MM.1S (cell line): ENCODE measurements around the gene S100A11.

Experiments used
- DNase-seq: peaks from one replicate; pipeline ENCODE4 v3.0.0-alpha.2; 2015
- H2AFZ ChIP-seq: fragments of 300-600 bp; sonication (generic); 2 replicates; pipeline ENCODE4 v1.6.0; 2016; ENCODE audit warnings: antibody characterized with exemption, low read length
- H3F3A ChIP-seq: fragments of 300-600 bp; sonication (generic); 2 replicates; pipeline ENCODE4 v1.6.1; 2016; ENCODE audit warnings: mild to moderate bottlenecking, antibody characterized with exemption, low read length, moderate library complexity, mixed read lengths; ENCODE audit not compliant: insufficient read depth
- H3K27ac ChIP-seq: fragments of 300-600 bp; sonication (generic); 2 replicates; pipeline ENCODE4 v1.5.1; 2016; ENCODE audit warnings: mild to moderate bottlenecking, low read length
- H3K27me3 ChIP-seq: fragments of 300-600 bp; sonication (generic); replicated peaks from 2 replicates; pipeline ENCODE4 v1.6.0; 2016; ENCODE audit warnings: low read length; ENCODE audit not compliant: insufficient read depth
- H3K36me3 ChIP-seq: fragments of 300-600 bp; sonication (generic); replicated peaks from 2 replicates; pipeline ENCODE4 v1.6.1; 2016; ENCODE audit warnings: mild to moderate bottlenecking, low read length, mixed read lengths; ENCODE audit not compliant: insufficient read depth
- H3K4me1 ChIP-seq: fragments of 300-600 bp; sonication (generic); 2 replicates; pipeline ENCODE4 v1.6.1; 2016; ENCODE audit warnings: low read length, mixed read lengths
- H3K4me2 ChIP-seq: fragments of 300-600 bp; sonication (generic); 2 replicates; pipeline ENCODE4 v1.6.0; 2016; ENCODE audit warnings: low read depth, low read length
- H3K4me3 ChIP-seq: fragments of 300-600 bp; sonication (generic); 2 replicates; pipeline ENCODE4 v1.5.1; 2016; ENCODE audit warnings: low read length, mixed read lengths
- H3K79me2 ChIP-seq: fragments of 300-600 bp; sonication (generic); 2 replicates; pipeline ENCODE4 v1.6.1; 2016; ENCODE audit warnings: mixed run types, low read length, mixed read lengths
- H3K9ac ChIP-seq: fragments of 300-600 bp; sonication (generic); 2 replicates; pipeline ENCODE4 v1.6.1; 2016; ENCODE audit warnings: low read length, mixed read lengths
- H3K9me2 ChIP-seq: fragments of 300-600 bp; sonication (generic); replicated peaks from 2 replicates; pipeline ENCODE4 v1.6.1; 2016; ENCODE audit warnings: mild to moderate bottlenecking, low read length, mixed read lengths; ENCODE audit not compliant: insufficient read depth
- H3K9me3 ChIP-seq: fragments of 300-600 bp; sonication (generic); replicated peaks from 2 replicates; pipeline ENCODE4 v1.6.1; 2016; ENCODE audit warnings: mild to moderate bottlenecking, low read length, mixed read lengths; ENCODE audit not compliant: insufficient read depth
- H4K20me1 ChIP-seq: fragments of 300-600 bp; sonication (generic); 2 replicates; pipeline ENCODE4 v1.6.1; 2016; ENCODE audit warnings: mild to moderate bottlenecking, low read length, moderate library complexity, mixed read lengths; ENCODE audit not compliant: insufficient read depth
- EZH2 ChIP-seq: fragments of 300-600 bp; sonication (generic); optimal IDR thresholded peaks from 2 replicates; pipeline ENCODE3; 2017; ENCODE audit warnings: low read depth, mild to moderate bottlenecking, antibody characterized with exemption, low read length, mixed read lengths
- EZH2phosphoT487 ChIP-seq: fragments of 300-600 bp; sonication (generic); IDR thresholded peaks from 2 replicates; pipeline ENCODE4 v1.6.1; 2018; ENCODE audit warnings: antibody characterized with exemption, low read length
- TF ChIP-seq, protein P1 (sequence below): fragments of 300-600 bp; sonication (generic); IDR thresholded peaks from 2 replicates; pipeline ENCODE4 v1.5.1; 2016; ENCODE audit warnings: antibody characterized with exemption, low read length, mixed read lengths

S100A11 gene

DNA sequence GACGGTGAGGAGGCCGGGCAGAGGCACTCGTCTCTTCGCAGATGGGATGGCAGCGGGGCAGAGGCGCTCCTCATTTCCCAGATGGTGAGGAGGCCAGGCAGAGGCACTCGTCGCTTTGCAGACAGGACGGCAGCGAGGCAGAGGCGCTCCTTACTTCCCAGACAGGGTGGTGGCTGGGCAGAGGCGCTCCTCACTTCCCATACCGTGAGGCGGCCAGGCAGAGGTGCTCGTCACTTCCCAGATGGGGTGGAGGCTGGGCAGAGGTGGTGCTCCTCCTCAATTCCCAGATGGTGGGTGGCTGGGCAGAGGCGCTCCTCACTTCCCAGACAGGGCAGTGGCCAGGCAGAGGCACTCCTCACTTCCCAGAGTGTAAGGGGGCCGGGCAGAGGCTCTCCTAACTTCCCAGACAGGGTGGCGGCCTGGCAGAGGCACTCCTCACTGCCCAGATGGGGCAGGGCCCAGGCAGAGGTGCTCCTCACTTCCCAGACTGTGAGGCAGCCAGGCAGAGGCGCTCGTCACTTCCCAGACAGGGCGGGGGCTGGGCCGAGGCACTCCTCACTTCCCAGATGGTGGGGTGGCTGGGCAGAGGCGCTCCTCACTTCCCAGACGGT, 42.1 kb upstream of the S100A11 start:
- no peaks in the 10 kb centered on the region for H4K20me1 ChIP-seq
- no peak overlapping the region for H3K4me3 ChIP-seq
- no peaks in the 10 kb centered on the region for H3F3A ChIP-seq
- no peak overlapping the region for H3K27ac ChIP-seq
- H3K4me2 ChIP-seq = no peak overlapping the region
- no peak for DNase-seq
- no peak for TF ChIP-seq EZH2
- no peak for TF ChIP-seq EZH2phosphoT487
- TF ChIP-seq, protein P1, sequence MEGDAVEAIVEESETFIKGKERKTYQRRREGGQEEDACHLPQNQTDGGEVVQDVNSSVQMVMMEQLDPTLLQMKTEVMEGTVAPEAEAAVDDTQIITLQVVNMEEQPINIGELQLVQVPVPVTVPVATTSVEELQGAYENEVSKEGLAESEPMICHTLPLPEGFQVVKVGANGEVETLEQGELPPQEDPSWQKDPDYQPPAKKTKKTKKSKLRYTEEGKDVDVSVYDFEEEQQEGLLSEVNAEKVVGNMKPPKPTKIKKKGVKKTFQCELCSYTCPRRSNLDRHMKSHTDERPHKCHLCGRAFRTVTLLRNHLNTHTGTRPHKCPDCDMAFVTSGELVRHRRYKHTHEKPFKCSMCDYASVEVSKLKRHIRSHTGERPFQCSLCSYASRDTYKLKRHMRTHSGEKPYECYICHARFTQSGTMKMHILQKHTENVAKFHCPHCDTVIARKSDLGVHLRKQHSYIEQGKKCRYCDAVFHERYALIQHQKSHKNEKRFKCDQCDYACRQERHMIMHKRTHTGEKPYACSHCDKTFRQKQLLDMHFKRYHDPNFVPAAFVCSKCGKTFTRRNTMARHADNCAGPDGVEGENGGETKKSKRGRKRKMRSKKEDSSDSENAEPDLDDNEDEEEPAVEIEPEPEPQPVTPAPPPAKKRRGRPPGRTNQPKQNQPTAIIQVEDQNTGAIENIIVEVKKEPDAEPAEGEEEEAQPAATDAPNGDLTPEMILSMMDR = no peak
- H2AFZ ChIP-seq = no peak overlapping the region
- no peaks in the 10 kb centered on the region for H3K27me3 ChIP-seq
- H3K9me2 ChIP-seq = no peaks in the 10 kb centered on the region
- H3K9ac ChIP-seq = no peak overlapping the region
- H3K79me2 ChIP-seq = no peaks in the 10 kb centered on the region
- H3K36me3 ChIP-seq = no peaks in the 10 kb centered on the region
- H3K9me3 ChIP-seq = no peaks in the 10 kb centered on the region
- no peaks in the 10 kb centered on the region for H3K4me1 ChIP-seq

DNA sequence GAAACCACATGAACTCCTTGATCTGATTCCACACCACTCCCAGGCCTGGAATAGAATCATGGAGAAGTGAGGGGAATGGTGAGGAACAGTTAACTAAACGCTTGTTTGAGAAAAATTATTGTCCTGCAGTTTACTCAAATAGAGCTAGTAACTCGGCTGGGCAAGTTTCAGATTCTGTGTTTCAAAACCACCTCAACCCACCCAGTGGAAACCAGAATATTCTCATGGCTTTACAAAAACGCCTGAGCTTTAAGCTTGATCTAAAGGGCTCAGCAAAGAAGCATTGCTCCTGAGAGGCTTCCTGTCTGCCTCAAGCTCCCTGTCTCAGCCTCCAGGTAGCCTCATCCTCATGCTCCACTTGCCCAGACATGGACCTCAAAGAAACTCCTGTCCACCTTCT, 35.5 kb upstream of the S100A11 start:
- no peaks in the 10 kb centered on the region for H3F3A ChIP-seq
- DNase-seq = no peak
- no peaks in the 10 kb centered on the region for H3K79me2 ChIP-seq
- H2AFZ ChIP-seq = no peak overlapping the region
- no peaks in the 10 kb centered on the region for H3K36me3 ChIP-seq
- H3K27ac ChIP-seq = no peak overlapping the region
- no peaks in the 10 kb centered on the region for H3K9me2 ChIP-seq
- no peaks in the 10 kb centered on the region for H4K20me1 ChIP-seq
- no peaks in the 10 kb centered on the region for H3K4me1 ChIP-seq
- H3K27me3 ChIP-seq = no peaks in the 10 kb centered on the region
- TF ChIP-seq, protein P1 = no peak
- TF ChIP-seq EZH2 (no peak), EZH2phosphoT487 (no peak)
- H3K4me3 ChIP-seq = no peak overlapping the region
- H3K9ac ChIP-seq = no peak overlapping the region
- H3K9me3 ChIP-seq = no peaks in the 10 kb centered on the region
- H3K4me2 ChIP-seq = no peak overlapping the region

DNA sequence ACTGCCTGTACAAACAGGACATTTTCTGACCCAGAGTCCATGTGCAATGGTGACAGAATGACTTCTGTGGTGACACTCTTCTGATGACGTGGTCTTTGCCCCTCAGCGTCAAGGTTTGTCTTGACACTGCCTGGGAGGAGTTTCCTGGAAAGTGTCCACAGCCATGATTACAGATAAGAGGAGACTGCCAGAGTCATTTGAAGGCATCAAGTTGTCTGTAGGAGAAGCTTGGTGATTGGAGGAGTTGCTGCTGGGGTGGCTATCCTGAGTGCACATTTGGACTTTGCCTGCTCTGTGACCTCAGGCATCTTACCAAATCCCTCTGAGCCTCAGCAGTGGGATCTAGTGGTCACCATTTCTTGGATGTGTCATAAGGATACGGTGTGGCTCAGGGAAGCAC, 34.3 kb upstream of the S100A11 start:
- no peak for TF ChIP-seq EZH2
- TF ChIP-seq, protein P1 = no peak
- no peak for TF ChIP-seq EZH2phosphoT487
- Histone ChIP-seq H3K27ac (no peak overlapping the region), H3K9me3 (no peaks in the 10 kb centered on the region), H3K4me1 (no peaks in the 10 kb centered on the region), H3K36me3 (no peaks in the 10 kb centered on the region), H3K79me2 (no peaks in the 10 kb centered on the region), H3F3A (no peaks in the 10 kb centered on the region), H3K9me2 (no peaks in the 10 kb centered on the region), H3K9ac (no peak overlapping the region), H2AFZ (no peak overlapping the region), H3K27me3 (no peaks in the 10 kb centered on the region), H3K4me3 (no peak overlapping the region), H4K20me1 (no peaks in the 10 kb centered on the region), H3K4me2 (no peak overlapping the region)
- DNase-seq = no peak
